ENCODE data around the gene IFNW1.

- TF ChIP-seq POLR2AphosphoS5 (IDR thresholded peaks at IDR 0.05) (no peak), EP300 (IDR thresholded peaks at IDR 0.05) (no peak), POLR2A (IDR thresholded peaks at IDR 0.05) (no peak), CTCF (IDR thresholded peaks at IDR 0.05) (no peak)
These were observed 46.1 kb downstream of the IFNW1 start for GRCh38 chr9:21095561-21095960.
